Measurements from ENCODE around the gene TIGD2. TPM values are rescaled to one million over a fixed set of nuclear protein-coding genes. Genes with fewer than 3 reads are reported as not detected.

Gene TIGD2
- total and polyA plus RNA-seq, 2 of the 13 experiments (the other 11 are each of a cell fraction or from before 2014, with no cell fraction given) = 3.1 to 15.5 TPM

DNA sequence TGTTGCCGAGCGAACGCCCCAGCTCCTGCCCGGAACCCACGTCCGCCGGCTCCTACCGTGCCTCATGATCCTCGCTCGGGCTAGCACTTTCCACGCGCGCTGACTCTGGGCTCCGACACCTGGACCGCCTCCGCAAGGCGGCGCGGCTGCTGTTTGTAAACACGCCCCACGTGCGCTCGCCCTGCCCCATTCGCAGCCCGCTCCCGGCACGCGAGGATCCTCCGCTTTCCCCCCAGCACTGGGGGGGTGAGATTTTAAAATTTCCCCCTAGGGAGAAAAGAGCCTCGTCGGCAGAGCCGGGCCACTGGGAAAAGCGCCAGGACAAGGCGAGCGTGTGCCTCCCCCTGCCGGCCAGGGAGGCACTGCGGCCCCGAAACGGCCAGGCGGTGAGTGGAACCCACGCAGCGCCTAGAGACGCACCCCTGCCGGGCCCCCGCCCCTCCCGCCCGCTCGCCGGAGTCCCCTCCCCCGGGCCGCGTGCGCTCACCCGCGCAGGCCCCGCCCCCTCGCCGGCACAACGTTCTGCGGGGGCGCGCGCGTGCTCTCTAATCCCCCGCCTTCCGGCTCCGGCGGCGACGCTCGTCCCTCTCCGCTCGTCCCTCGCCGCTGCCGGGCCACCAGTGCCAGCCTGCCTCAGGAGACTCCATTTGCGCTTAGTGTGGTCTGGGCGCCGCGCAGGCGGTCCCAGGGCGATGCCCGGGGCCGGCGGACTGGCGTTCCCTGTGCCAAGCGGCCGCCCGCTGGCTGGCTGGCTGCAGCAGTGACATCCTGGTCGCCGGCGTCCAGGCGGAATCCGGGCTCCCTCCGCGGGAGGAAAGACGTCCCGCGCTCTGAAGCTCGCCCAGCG is at the start of gene TIGD2 (continued):
- TF ChIP-seq, protein P1, sequence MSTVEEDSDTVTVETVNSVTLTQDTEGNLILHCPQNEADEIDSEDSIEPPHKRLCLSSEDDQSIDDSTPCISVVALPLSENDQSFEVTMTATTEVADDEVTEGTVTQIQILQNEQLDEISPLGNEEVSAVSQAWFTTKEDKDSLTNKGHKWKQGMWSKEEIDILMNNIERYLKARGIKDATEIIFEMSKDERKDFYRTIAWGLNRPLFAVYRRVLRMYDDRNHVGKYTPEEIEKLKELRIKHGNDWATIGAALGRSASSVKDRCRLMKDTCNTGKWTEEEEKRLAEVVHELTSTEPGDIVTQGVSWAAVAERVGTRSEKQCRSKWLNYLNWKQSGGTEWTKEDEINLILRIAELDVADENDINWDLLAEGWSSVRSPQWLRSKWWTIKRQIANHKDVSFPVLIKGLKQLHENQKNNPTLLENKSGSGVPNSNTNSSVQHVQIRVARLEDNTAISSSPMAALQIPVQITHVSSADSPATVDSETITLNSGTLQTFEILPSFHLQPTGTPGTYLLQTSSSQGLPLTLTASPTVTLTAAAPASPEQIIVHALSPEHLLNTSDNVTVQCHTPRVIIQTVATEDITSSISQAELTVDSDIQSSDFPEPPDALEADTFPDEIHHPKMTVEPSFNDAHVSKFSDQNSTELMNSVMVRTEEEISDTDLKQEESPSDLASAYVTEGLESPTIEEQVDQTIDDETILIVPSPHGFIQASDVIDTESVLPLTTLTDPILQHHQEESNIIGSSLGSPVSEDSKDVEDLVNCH (CRISPR knock-in tag; IDR thresholded peaks at IDR 0.05) = no peak
- TF ChIP-seq, protein P2, sequence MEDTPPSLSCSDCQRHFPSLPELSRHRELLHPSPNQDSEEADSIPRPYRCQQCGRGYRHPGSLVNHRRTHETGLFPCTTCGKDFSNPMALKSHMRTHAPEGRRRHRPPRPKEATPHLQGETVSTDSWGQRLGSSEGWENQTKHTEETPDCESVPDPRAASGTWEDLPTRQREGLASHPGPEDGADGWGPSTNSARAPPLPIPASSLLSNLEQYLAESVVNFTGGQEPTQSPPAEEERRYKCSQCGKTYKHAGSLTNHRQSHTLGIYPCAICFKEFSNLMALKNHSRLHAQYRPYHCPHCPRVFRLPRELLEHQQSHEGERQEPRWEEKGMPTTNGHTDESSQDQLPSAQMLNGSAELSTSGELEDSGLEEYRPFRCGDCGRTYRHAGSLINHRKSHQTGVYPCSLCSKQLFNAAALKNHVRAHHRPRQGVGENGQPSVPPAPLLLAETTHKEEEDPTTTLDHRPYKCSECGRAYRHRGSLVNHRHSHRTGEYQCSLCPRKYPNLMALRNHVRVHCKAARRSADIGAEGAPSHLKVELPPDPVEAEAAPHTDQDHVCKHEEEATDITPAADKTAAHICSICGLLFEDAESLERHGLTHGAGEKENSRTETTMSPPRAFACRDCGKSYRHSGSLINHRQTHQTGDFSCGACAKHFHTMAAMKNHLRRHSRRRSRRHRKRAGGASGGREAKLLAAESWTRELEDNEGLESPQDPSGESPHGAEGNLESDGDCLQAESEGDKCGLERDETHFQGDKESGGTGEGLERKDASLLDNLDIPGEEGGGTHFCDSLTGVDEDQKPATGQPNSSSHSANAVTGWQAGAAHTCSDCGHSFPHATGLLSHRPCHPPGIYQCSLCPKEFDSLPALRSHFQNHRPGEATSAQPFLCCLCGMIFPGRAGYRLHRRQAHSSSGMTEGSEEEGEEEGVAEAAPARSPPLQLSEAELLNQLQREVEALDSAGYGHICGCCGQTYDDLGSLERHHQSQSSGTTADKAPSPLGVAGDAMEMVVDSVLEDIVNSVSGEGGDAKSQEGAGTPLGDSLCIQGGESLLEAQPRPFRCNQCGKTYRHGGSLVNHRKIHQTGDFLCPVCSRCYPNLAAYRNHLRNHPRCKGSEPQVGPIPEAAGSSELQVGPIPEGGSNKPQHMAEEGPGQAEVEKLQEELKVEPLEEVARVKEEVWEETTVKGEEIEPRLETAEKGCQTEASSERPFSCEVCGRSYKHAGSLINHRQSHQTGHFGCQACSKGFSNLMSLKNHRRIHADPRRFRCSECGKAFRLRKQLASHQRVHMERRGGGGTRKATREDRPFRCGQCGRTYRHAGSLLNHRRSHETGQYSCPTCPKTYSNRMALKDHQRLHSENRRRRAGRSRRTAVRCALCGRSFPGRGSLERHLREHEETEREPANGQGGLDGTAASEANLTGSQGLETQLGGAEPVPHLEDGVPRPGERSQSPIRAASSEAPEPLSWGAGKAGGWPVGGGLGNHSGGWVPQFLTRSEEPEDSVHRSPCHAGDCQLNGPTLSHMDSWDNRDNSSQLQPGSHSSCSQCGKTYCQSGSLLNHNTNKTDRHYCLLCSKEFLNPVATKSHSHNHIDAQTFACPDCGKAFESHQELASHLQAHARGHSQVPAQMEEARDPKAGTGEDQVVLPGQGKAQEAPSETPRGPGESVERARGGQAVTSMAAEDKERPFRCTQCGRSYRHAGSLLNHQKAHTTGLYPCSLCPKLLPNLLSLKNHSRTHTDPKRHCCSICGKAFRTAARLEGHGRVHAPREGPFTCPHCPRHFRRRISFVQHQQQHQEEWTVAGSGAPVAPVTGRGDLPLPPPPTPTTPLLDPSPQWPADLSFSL (CRISPR knock-in tag; IDR thresholded peaks at IDR 0.05) = no peak
- TF ChIP-seq RXRB (CRISPR knock-in tag; IDR thresholded peaks at IDR 0.05; ENCODE audit: borderline replicate concordance) (peak; percentile 20; the same call in 1 of the 2 replicates), MYNN (CRISPR knock-in tag; IDR thresholded peaks at IDR 0.05; ENCODE audit: low read depth) (peak; percentile 38; the same call in 1 of the 2 replicates), KDM2A (CRISPR knock-in tag; IDR thresholded peaks at IDR 0.05; ENCODE audit: borderline replicate concordance, low read depth) (peak; percentile 79; the same call in 1 of the 2 replicates), RFX5 (IDR thresholded peaks at IDR 0.05; ENCODE audit: low read depth, low read length) (no peak), PAX8 (CRISPR knock-in tag; IDR thresholded peaks at IDR 0.05; ENCODE audit: borderline replicate concordance) (no peak), TSC22D2 (CRISPR knock-in tag; IDR thresholded peaks at IDR 0.05; ENCODE audit: borderline replicate concordance) (peak; percentile 17; the same call in 1 of the 2 replicates), KDM4B (CRISPR knock-in tag; IDR thresholded peaks at IDR 0.05) (peak; percentile 39; the same call in 1 of the 2 replicates), SATB2 (CRISPR knock-in tag; IDR thresholded peaks at IDR 0.05) (peak; percentile 45; the same call in 1 of the 2 replicates), ZNF18 (CRISPR knock-in tag; IDR thresholded peaks at IDR 0.05; ENCODE audit: insufficient replicate concordance) (peak; percentile 29), MTERF4 (CRISPR knock-in tag; IDR thresholded peaks at IDR 0.05) (peak; percentile 38; the same call in 1 of the 2 replicates), HIVEP1 (CRISPR knock-in tag; IDR thresholded peaks at IDR 0.05) (peak; percentile 9; the same call in 1 of the 2 replicates), ZNF605 (CRISPR knock-in tag; IDR thresholded peaks at IDR 0.05) (peak; percentile 79), ZNF232 (CRISPR knock-in tag; IDR thresholded peaks at IDR 0.05; ENCODE audit: borderline replicate concordance) (peak; percentile 83; the same call in 1 of the 2 replicates), TBX2 (CRISPR knock-in tag; IDR thresholded peaks at IDR 0.05; ENCODE audit: borderline replicate concordance) (peak; percentile 52)

All from HepG2 (cell line).